SK-N-MC (cell line): ENCODE measurements around the gene ASIC2.

Experiments used
- EZH2 ChIP-seq: fragments of 200-600 bp; sonication (generic); IDR thresholded peaks from one replicate; pipeline ENCODE4 v1.6.1; 2017; ENCODE audit warnings: antibody characterized with exemption
- POLR2AphosphoS5 ChIP-seq: IDR thresholded peaks from 2 replicates; pipeline ENCODE4 v1.6.1; 2012; ENCODE audit warnings: mild to moderate bottlenecking, low read depth, low read length, borderline replicate concordance

DNA sequence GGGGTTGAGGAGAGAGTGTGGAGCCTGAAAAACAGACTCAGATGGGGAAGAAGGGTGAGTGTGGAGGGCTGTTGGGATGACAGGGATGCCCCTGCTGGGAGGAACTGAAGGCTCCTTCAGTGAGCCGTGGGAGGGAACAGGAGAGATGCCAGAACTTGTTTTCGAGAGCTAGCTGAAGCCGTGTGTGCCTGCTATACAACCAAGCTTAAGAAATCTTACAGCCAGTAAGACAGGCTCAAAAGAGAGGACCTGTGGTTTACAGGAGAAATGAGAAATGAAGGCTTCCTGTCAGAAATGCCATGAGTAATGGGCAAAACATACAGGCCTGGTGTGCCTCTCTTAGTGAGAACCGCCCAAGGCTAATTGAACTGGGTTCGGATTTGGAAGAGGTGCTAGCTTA lies 201.8 kb downstream of the ASIC2 start:
- TF ChIP-seq POLR2AphosphoS5: no peak
- no peak for TF ChIP-seq EZH2
